ENCODE results near the gene NEUROD4.
A peak's percentile ranks its signal among the peaks of the same experiment; 100 is the strongest.

Gene NEUROD4

DNA sequence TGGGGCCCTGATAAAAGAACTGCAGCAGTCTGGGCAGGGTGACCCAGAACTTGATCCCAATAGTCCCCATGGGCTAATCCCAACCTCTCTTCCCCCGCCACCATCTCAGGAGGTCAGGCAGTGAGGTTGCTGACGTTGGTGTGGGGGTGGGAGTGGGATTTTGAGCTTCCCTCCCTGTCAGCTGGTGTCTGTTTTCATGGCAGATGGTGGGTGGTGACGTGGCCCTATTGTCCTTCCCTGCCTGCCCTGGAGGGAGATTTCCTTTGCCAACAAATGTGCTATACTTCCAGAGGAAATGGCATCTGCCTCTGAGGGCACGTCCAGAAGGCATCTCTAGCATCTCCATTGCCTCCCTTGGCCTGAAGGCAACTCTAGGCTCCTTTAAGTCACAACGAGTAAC lies 37.7 kb downstream of the NEUROD4 start:
- no peak for DNase-seq
- intact Hi-C loops (cut with DNase I): no loop called here

DNA sequence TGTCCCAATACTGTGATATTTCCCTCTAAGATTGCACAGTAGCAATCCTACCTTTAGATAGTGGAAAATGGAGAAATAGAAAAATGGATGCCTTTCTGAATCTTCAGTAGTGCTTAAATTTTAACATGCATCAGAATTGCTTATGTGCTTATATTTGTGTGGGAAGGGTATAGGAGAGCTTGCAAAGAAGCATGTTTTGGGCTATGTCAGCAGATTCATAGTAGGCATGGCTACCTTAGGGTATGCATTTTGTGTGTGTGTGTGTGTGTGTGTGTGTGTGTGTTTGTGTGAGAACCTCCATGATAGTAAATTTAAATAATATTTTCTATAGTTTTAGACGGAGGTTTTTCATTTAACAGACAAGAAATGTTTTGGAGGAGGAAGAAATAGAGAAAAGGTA lies 38.3 kb downstream of the NEUROD4 start:
- no peak for DNase-seq
- intact Hi-C loops (cut with DNase I): no loop called here

DNA sequence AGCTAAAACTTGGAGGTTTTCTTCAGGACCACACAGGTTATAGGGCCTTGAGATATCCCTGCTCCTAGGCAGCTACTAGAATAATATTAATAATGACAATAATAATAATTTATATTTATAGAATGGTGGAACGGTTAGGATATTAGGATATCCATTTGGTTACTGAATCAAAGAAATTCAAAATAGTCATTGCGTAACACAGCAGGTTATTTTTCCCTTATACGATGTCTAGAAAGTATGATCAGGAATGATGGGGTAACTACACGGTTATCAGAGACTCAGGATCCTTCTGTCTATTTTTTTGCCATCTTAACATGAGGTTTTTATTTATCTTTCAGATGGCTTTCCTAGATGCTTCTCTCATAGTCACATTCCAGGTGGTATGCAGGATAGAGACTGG lies 39.0 kb downstream of the NEUROD4 start:
- DNase-seq: no peak
- intact Hi-C loops (cut with DNase I): no loop called here

DNA sequence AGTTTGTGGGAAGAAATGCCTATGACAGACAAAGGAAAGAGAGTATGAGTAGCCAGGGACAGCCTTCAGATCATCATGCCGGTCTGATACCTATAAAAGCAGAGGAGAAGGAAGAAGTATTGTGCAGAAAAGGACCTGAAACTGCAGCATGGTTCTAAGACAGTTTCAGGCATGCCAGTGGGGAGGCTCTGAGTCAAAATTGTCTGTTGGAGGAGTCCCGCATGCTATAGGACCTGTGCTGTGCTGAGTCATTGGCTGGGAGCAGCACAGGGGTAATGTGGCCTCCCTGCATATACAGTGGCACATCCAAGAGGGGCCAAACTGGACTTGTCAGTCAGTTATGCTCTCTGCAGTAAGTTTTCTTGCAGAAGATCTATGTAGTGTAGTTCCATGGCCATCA lies 40.7 kb downstream of the NEUROD4 start:
- intact Hi-C loops (cut with DNase I): no loop called here
- no peak for DNase-seq

DNA sequence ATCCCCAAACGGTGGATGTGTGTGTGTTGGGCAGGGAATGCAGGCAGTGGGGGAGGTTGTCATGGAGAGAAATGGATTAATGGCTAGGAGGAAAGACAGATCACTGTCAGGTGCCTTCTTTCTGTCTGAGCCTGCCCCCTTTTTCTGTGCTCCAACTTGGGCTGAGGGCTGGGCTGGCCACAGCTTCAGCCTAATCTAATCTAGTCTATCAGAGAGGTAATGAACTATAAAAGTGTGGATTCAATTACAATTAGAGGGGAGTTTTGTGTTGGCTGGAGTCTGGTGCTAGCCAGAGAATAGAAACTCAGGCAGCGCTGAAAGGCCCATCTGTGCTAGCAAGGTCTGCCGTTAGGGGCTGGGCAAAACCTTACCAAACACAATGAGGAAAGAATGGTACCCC lies 41.2 kb downstream of the NEUROD4 start:
- intact Hi-C loops (cut with DNase I): no loop called here
- DNase-seq: no peak

DNA sequence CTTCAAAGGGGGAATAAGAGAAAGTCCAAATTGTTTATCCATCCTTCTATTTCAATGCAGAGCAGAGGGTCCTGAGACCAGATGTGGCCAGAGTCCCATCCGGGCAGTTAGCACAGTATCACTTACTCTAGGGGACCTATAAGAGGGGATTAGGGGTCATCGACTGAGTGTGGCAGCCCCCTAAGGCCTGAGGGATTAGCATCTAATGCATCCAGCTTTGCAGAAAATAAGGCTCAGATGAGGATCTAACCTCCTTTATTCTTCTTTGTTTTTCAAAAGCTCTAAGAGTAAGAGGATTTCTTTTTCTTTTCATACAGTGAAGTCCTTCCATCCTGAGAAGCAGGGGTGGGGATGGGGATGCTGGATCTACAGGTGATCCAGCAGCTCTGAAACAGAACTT lies 43.5 kb downstream of the NEUROD4 start:
- intact Hi-C loops (cut with DNase I): no loop called here
- DNase-seq: no peak

DNA sequence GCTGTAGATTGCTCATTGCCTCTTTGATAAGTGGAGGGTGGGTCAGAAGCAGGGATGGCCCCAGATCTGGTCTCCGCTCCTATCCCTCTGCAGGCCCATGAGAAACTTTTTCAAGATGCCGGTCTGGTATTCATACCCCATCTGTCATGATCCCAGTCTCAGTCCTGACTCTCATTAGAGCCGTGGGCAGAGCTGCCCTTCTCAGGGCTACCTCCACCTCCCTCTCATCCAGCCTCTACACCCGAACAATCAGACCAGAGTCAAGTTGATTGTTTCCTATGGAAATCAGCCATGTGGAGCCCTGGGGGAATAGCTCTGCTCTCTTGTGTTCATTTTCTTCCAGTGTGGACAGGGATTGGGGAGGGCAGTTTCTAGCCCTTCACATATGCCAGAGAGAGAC lies 45.8 kb downstream of the NEUROD4 start:
- no peak for DNase-seq
- intact Hi-C loops (cut with DNase I): no loop called here

DNA sequence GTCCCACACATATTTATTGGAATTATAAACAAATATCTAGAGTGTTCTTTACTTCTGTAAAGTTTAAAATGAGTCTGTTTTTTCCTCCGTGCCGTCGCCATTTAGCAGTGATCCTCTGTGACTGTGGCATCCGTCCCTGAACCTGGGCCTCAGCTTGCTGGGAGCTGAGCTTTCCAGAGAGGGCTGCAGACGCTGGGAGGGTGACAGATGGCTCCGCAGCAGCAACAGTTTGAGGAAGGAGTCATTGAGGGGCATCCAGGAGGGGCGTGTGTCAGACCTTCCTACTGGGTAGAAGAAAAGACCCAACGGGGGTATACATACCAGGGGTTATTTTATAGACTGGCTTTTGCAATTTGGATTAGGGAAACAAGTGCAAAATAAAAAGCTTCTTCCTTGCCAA lies 47.9 kb downstream of the NEUROD4 start:
- intact Hi-C loops (cut with DNase I): no loop called here

DNA sequence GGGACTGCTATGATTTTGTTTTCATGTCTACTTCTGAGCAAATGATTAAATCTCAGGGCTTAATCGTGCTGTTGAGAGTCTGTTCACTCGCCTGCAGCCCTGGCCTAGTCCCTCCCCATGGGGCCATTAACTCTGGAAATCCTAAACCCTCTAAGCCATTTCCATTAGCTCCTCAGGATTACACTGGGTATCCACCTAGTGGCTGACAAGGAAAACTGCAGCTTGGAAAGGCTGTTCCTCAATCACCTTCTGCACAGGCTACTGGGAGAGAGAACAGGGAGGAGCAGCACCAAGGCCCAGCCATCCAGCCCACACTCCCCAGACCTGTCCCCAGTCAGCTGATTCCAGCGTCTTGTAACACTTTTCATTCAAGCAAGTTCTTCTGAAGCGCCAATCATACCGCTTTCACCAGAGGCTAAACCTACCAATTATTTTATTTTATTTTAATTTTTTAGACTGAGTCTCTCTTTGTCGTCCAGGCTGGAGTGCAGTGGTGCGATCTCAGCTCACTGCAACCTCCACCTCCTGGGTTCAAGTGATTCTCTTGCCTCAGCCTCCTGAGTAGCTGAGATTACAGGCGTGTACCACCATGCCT lies 48.7 kb downstream of the NEUROD4 start:
- intact Hi-C loops (cut with DNase I): no loop called here
- DNase-seq: peak in 1 of 10 donors; percentile 72

More for the DNA sequence above, 47.9 kb downstream of the NEUROD4 start:
- DNase-seq: no peak

DNA sequence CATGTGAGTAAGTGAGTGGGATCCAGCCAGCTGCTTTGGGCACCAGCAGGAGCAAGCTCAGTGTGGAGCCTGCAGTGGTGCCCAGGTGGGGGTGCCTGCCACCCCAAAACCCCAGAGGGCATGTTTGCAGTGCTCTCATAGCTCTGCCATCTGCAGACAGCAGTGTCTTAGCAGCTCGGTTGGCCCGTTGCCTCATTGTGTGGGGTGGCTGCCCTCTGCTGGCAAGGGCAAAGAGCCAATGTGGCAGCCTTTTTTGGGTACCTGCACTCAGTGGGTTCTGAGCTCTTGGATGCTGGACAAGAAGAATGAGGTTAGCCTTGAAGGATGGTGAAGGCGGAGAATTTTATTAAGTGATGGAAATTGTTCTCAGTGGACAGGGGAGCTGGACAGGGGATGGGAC lies 52.3 kb downstream of the NEUROD4 start:
- intact Hi-C loops (cut with DNase I): loop anchor here (5.0 to 10.0 kb wide), 2 partner anchors 325 to 477 kb away; no protein-coding TSS in a partner anchor
- DNase-seq: peak in 9 of 10 donors; percentile 29 to 93 (median 60)

DNA sequence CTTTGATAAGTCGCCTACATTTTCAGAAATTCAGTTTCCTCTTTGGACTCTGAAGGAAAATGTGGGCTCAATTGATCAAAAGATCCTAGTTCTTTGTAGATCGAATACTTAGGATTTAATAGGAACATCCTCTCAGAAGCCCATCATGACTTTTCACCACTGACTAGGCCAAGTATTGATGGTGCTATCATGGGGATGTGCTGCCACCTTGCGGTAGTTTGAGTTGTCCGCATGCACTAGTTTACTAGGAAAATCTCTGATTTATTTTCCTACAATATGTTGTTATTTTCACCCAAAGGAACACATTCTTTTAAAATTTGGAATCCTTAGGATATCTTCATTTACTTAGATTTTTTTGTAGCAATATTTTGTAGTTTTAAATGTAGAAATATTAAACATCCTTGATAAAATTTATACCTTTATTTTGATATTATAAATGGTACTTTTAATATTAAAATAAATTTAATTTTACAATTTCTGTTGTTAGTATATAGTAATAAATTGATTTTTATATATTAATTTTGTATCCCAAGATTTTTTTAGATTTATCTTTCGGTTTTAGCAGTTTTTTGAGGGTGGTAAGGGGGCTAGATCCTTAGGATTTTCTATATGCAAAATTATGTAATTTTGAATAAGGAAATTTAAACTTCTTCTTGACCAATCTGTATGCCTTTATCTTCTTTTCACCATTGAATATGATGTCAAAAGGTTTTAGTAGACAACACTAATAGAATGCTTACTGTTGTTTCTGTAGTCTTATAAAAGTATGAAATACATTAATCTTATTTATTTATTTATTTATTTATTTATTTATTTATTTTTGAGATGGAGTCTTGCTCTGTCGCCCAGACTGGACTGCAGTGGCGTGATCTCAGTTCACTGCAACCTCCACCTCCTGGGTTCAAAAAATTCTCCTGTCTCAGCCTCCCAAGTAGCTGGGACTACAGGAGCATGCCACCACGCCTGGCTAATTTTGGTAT lies 53.6 kb downstream of the NEUROD4 start:
- intact Hi-C loops (cut with DNase I): loop anchor here (1.0 to 10.0 kb wide), 3 partner anchors 80 to 479 kb away; no protein-coding TSS in a partner anchor
- DNase-seq: peak; percentile 33 to 94 (median 81)

DNA sequence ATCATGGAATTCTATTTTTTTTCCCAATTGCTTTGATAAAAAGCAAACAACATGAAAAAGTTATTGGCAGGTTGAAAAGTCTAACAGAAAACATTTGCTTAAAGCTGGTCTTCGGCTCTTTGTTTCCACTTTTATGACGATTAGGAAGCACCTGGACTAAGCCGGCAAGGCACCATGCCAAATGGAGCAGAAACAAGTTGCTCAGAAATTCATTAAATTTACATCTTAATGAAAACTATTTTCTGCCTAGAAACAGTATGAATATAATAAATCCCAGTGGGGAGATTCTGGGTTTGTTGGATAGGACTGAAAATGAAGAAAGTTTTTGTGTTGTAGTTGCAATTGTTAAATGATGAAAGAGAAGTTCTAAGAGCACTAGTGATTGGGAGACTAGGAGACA lies 55.0 kb downstream of the NEUROD4 start:
- intact Hi-C loops (cut with DNase I): loop anchor here (5.0 to 10.0 kb wide), 2 partner anchors 328 to 480 kb away; no protein-coding TSS in a partner anchor
- peak in 1 of 10 donors; percentile 63 for DNase-seq

Data from posterior cingulate gyrus (tissue), 11 donors.